Stimulated activated CD4-positive, alpha-beta T cell treated with anti-CD3 and anti-CD28 coated beads, Interleukin-4, amount 100 ng/mL, for 4 hours (primary cell): ENCODE data around the gene CYP26B1.

Experiments used
- DNase-seq, 2 experiments: peaks; one replicate each; pipeline ENCODE4 v3.0.0-alpha.2; 2020

CYP26B1 gene

DNA sequence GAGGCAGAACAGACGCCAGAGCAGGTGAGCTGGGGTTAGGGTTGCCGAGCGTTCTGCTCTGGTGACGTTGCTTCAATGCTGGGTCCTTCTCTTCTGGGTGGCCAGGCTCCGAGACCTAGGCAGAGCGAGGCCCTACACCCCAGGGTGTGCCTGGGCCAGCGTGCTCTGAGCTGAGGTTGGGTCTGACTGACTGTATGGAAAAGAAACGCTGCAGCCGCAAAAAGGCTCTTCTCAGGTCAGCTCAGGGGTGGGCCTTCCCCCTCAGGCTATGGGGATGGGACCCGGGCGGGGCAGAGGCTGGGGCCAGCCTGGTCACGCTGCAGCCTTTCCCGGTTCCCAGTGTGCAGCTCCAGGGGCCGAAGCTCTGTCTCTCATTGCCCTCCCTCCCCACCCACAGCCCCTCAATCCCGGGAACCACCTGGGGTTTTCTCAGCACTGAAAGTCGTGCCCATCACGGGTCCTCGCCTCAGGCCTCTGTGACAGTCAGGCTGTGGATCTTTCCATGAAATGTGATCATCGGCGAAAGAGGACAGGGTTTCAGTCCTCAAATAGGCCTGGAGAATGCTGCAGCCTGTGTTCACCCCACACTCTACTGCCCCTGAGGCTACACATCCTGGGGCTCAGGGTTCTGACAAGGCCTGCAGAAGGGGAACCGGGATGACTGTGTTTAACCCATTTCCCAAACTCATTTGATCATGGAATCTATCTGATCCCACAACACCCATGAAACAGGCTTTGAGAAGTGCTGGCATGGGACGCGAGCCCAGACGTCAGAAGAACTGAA, 19.4 kb downstream of the CYP26B1 start:
- DNase-seq, result no peak

DNA sequence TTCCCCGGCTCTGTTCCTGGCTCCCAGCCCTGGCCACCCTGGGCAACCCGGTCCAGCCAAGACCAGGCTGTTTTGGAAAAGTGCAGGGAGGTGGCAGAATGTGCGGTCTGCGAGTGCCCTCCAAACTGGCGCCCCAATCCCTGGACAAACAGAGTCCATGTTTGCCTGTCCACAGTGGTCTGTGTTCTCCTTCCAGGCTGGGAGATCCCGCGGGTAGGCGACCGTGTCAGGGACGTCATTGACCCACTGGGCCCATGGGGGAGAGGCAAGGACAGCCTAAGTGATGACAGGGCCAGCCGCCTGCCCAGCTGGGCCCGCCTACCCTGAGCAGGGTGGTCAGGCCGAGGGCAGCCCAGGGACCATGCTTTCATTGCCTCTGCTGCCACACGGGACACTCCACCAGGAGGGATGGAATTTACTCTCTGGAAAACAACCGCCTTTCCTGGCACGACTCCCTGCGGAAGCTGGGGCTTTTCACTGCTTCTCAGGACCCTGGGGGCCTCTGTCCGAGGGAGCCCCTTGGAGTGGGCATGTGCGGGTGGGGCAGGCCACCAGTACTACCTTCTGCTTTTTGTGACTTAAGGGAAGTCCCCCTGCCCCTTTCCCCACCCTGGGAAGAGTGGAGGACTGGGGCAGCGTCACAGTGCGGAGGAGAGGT, 20.1 kb downstream of the CYP26B1 start:
- no peak for DNase-seq

DNA sequence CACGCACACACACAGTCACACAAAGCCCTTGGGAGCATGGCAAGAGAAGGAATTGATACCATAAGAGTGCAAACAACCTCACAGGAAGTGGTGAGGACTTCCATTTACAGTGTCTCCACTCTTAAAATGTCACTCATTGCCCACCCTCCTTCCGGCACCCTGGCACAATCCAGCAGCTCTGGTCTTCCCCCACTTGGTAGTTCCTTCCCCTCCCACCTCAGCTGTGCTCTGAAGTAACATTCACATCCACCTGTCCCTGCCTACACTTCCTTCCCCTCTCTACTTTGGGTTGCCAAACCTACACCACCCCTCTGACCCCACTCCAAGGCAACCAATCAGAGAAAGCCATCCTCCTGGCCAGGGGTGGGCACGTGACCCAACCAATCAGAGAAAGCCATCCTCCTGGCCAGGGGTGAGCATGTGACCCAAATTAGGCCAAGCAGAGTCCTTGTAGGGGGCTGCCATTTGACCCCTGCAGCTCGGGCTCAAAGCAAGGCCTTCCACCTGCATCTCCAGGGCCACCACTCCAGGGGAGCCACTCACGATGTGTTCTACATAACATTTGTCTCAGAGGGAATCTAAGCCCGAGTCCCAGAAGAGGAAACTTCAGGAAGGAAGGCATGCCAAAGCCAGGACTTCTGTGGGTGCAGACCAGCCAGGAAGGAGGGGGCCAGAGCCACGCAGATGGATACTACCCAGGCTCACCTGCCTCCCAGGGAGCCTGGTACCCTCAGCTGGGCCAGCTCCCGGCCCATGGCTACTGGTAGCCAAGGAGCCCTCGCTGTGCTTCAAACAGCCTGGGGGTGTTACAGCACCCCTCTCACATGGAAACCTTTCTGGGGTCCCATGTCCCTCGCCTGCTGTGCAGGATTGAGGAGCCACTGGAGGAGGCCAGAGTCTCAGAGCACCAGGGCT, 21.2 kb downstream of the CYP26B1 start:
- no peak for DNase-seq

- DNase-seq, result no peak
Measured at GRCh38 chr2:72124376-72124775, 23.3 kb downstream of the CYP26B1 start.

DNA sequence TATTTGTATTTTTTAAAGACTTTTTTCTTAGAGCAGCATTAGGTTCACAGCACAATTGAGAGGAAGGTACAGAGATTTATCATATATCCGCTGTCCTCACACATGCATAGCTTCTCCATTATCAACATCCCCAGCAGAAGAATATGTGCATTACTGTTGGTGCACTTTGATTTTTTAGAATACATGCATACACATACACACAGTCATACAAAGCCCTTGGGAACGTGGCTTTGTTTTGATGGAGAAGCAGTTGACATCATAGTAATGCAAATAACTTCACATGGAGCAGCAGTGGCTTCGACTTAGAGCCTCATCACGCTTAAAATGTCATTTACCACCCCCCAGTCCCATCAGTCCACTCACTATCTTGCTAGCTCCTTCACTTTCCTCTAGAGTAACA, 26.5 kb downstream of the CYP26B1 start:
- no peak for DNase-seq

DNA sequence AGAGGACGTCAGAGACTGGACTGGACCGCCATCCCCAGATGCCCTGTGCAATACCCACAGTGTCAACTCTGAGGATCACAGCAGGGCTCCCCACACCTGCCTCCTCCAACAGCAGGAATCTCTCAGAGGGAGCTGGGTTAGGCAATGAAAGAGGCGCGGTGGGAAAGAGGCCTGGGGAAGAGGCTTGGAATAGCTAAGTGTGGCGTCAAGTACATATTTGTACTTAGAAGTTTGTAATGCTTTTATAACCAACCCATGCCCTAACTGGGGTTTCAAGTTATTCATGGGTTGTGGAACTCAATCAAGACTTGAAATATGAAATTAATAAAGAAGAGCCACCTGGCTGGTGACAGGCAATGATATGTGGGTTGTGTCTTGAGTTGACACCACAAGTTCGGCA, 28.7 kb downstream of the CYP26B1 start:
- DNase-seq, result no peak

DNA sequence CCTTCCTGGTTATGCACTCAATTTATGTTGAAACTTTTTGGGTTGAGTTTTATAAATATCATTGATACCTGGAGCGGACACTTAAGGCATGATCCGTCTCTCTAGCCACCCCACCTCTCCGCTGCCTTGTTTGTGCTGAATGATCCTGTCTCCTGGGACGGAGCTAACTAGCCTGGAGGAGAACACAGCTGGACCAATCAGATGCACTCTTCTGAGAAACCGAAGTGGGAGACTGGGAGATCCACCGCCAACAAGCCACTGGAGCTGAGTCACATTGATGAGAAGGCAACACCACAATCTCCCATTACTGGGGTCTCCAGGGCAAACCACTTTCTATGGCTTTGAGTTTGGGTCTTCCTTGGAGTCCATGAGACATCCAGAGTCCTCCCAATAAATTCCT, 29.3 kb downstream of the CYP26B1 start:
- no peak for DNase-seq

- no peak for DNase-seq
Measured at GRCh38 chr2:72117718-72118117, 29.9 kb downstream of the CYP26B1 start.

DNA sequence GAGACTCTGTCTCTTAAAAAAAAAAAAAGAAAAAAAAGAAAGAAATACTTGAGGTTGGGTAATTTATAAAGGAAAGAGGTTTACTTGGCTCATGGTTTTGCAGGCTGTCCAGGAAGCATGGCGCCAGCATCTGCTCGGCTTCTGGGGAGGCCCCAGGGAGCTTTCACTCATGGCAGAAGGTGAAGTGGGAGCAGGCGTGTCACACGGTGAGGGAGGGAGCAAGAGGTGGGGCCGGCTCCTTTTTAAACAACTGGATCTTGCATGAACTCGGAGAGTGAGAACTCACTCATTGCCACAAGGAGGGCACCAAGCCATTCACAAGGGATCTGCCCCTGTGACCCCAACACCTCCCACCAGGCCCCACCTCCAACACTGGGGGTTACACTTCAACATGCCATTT, 30.6 kb downstream of the CYP26B1 start:
- no peak for DNase-seq

DNA sequence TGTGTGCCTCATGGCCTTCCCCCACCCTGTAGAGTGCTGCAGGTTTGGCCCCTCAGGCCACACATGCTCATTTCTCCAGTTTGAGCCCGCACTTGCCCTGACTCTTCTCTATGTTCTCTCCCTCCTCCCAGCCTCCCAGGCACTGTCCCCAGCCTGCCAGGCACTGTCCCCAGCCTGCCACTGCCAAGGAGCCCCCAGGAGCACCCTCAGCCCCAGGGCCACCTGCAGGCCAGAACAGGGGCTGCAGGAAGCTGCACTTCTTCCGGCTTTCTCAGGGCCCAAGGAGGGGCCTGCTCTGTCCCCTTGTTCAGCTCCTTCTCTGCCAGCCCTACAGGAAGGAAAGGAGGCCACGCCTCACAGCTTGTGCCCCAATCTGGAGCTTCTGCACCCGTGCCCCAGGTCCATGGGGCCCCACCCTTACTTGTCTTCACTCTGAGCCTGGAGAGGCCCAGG, 31.6 kb downstream of the CYP26B1 start:
- no peak for DNase-seq

DNA sequence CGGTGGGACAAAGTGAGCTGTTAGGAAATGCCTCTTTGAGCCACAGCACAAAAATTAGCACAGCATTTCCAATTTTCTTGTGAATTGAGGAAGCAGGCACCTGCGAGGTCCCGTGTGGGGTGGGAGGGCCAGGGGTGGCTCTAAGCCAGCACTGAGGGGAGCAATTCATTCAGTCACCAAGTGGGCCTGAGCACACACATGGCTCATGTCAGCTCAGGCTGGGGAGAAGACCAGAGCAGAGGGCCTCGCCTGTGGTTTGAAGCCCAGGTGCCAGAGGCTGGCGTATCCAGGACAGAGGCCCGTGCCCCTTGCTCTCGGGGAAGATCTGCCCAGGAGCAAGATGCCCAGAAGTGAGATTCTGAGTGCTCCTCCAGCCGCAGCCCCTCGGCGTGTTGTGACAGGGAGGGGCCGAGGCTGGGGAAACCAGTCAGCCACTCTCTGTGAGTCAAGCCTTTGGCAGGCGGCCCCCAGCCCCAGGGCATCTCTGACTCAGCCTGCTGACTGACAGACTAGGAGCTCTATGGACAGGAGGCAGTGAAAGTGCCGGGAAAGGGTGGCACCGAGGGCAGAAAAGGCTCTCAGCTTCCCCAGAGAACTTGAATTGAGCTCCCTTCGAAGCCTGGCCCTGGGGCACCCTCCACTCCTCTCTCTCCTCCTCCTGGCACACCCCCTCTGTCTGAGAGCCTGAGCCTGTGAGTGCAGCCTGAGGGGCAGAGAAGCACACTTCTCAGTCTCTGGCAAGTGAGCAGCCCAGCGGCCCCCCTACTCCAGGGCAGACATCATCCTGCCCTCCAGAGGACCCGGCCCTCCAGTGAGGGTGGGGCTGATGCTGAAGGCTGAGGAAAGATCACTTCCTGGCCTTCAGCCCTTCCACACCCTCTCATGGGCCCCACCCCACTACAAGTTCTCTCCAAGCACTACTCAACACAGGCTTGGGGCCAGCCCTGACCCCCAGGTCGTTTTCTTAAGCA, 32.3 kb downstream of the CYP26B1 start:
- DNase-seq, result no peak

GRCh38 chr2:72114693-72115051, 33.0 kb downstream of the CYP26B1 start:
- no peak for DNase-seq

GRCh38 chr2:72113847-72114692, 33.6 kb downstream of the CYP26B1 start:
- DNase-seq, result no peak

DNA sequence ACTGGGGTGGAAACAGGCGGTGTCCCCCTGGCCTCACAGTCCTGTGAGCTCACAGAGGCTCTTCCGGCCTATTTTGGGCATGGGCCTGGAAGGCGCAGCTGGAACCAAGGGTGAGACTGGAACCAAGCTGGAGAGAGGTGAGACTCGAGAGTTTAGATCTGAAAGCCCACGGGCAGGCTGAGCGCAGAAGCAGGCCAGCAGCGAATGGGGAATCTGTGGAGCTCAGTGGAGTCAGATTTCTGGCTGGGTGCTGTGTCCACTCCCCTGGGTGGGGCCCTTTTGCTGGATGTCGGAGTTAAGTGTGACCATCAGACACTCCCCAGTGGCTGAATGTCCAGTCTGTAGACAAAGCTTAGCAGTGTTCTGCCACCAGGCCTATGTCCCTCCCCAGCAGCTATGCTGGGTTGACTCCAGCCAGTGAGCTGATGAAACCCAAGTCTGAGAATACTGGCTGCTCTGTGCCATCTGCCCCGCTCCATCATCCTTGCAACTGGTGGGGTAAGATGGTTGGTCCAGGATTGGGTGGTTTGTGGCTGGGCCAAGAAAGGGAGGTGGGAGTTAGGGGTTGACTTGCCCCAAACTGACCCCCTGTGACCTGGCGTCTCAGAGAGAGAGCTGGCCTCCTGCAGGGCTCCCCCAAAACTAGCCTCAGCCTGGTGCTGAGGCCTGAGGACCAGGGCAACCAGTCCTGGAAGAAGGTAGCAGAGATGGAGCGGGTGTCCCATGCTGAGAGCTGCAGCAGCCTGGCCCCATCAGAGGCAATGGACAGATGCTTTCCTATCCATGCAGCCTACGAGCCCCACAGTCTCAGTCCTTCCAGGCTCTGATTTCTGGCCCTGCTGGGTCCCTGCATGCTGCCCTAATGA, 34.4 kb downstream of the CYP26B1 start:
- no peak for DNase-seq

DNA sequence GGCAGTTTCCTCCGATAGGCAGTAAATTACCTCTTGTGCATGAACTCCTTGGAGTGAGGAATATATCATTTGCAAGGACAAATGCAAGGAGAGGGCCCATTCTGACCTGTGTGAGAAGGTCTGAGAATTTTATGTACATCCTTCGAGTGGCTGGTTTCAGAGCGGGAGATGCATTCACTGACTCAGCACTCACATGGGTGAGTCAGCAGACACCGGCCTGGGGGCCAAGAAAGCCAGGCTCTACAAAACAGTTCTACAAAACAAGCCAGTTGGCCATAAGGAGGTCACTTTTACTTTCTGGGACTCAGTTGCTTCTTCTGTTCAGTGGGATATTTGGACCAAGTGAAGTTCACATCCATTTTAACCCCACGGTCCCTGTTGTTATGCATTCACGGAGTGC, 35.3 kb downstream of the CYP26B1 start:
- no peak for DNase-seq

DNA sequence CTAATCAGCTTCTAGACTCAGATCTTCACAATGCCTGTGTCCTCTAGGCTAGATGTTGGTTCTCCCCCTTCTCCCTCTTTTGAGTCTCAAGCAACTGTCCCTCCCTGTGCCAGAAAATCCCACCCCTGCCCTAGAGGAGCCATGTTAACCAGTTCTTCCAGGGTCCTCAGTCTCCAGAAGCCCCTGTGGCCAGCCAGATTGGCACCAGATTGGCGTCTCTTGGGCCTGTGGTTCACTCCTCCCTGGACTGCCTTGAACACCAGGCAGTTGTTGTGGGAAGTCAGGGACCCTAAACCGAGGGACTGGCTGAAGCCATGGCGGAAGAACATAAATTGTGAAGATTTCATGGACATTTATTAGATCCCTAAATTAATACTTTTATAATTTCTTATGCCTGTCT, 36.6 kb downstream of the CYP26B1 start:
- DNase-seq, result no peak

DNA sequence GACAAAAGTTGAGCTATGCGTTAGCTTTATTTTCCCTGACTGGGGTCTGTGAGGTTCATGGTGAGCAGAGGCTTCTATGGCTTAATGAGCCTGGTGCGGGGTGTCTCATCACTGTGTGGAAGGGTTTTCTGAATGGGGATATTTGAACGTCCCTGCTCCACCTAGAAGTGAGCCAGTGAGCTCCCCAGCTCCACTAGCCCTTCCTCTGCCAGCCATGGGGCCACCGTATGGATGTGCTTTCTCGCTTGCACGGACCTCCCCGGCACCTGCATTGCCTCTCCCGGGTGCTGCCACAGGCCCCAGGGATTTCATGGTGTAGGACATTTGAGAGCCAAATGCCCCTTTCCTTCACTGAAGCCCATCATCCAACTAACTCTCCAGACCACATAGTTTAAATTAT, 37.8 kb downstream of the CYP26B1 start:
- DNase-seq, result no peak

DNA sequence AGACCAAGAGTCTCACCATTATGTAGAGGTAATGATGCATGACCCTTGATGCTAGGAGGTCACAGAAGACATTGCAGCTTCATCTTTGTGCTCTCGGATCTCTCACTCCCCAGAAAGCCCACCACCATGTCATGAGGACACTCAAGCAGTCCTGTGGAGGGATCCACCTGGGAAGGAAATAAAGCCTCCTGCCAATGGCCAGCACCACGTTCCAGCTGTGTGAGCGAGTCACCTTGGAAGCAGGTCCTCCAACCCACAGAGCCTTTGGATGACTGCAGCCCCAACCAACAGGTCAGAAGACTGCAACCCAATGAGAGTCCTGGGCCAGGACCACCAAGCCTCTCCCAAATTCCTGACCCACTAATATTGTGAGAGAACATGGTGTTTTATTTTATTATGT, 38.4 kb downstream of the CYP26B1 start:
- DNase-seq, result no peak

DNA sequence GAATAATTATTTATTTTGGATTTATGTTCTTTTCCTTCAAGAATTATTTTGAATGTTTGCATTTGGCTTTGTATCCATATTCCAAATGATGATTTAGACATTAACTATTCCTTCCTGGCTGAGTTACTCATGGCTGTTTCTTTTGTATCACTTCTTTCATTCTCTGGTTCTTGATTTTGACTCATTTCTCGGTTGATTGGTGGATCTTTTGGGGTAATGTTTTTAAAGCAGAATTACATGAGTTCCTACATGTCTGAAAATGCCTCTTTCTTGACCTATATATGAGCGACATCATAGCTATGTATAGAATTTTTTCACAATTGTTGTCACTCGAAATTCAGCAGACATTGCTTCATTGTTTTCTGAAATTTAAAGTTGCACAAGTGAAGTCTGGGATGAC, 39.5 kb downstream of the CYP26B1 start:
- DNase-seq, result no peak

GRCh38 chr2:72106978-72107377, 40.7 kb downstream of the CYP26B1 start:
- DNase-seq, result no peak
